Ovary (tissue), 9 donors: ENCODE results near the gene CHRNA3. TPM values are rescaled to one million over a fixed set of nuclear protein-coding genes. Genes with fewer than 3 reads are reported as not detected.

Experiments
- DNase-seq, 5 donors: peaks; one replicate each; pipeline ENCODE4 v3.0.0-alpha.2; 2019 to 2020
- H3K27ac ChIP-seq, 2 donors: fragments of 200-600 bp; one replicate each; pipeline versions ENCODE4 v1.5.1 to v1.8.0; 2019 to 2022
- H3K27me3 ChIP-seq: fragments of 200-600 bp; one replicate; pipeline ENCODE4 v1.8.0; 2022
- H3K36me3 ChIP-seq: fragments of 200-600 bp; sonication (generic); one replicate; pipeline ENCODE4 v1.5.1; 2019
- H3K4me1 ChIP-seq: one replicate; pipeline ENCODE4 v1.8.1; 2013; ENCODE audit warnings: mild to moderate bottlenecking, moderate library complexity; ENCODE audit not compliant: insufficient read depth
- H3K4me3 ChIP-seq: fragments of 200-600 bp; sonication (generic); one replicate; pipeline ENCODE4 v1.5.1; 2017
- H3K9me3 ChIP-seq, 2 donors: fragments of 200-600 bp in 1 of 2; sonication (generic) in 1 of 2; one replicate each; pipeline versions ENCODE4 v1.5.1 to v1.8.1; 2013 to 2019; ENCODE audit warnings: mild to moderate bottlenecking in 1 of 2, moderate library complexity in 1 of 2
- CTCF ChIP-seq, 3 donors: fragments of 450-650 bp in 2 of 3; fragments of 200-600 bp in 1 of 3; IDR thresholded peaks; one replicate each; pipeline versions ENCODE4 v1.5.1 to v1.8.0; 2016 to 2022; ENCODE audit warnings: antibody characterized with exemption in 3 of 3, mild to moderate bottlenecking in 1 of 3
- EP300 ChIP-seq: sonication (generic); formaldehyde crosslinking; IDR thresholded peaks from one replicate; pipeline ENCODE4 v1.6.1; 2017; ENCODE audit warnings: antibody characterized with exemption
- POLR2A ChIP-seq: fragments of 450-650 bp; IDR thresholded peaks from one replicate; pipeline ENCODE4 v1.6.1; 2017; ENCODE audit warnings: antibody characterized with exemption, mild to moderate bottlenecking, moderate library complexity
- WGBS, 3 donors: extraction: QIAGEN DNeasy Blood & Tissue Kit in 1 of 3; methylation state at CpG; one replicate each; pipeline versions ENCODE4 v1.1.5 to v1.1.7; 2013 to 2017; 5-methylcytosine and 5-hydroxymethylcytosine counted together
- intact Hi-C, 4 donors: fragments of 100-400 bp; cut with DNase I; formaldehyde crosslinking; loops; one replicate each; pipeline versions ENCODE4 v1.11.0 to v1.15.1; 2022 to 2023
- polyA plus RNA-seq, 2 donors: library from polyadenylated mRNA; stranded (reverse); fragments of 200-250 nt in 1 of 2; fragments of 350-450 nt in 1 of 2; fragmentation: Illumina TruSeq in 1 of 2; extraction: RNeasy Lipid Tissue Mini Kit (QIAGEN cat#74804) in 1 of 2; gene quantifications; one replicate each; pipeline ENCODE4 v1.2.3, GENCODE V29; 2013 to 2014
- total RNA-seq, 7 donors: library from RNA; depleted of rRNA in 2 of 7; stranded (reverse); fragments of >200 nt in 2 of 7; fragmentation: NEBNext Ultra II Directional in 3 of 7; extraction: Animal tissue kit (Norgen Biotek cat#: 25700) in 3 of 7; gene quantifications; one replicate each; pipeline versions ENCODE4 v1.1.0 to v1.2.4, GENCODE V29; 2016 to 2023
- donor health status: DM: no; HTN: no; CAD: no; lungs with moderate emphysema.
- donor health status: DM: no; HTN: no; CAD: no.
- donor health status: Bipolar disorder and iron deficiency.
- donor health status: DM: yes; HTN: yes; CAD: no.
- donor health status: DM: no; HTN: no; CAD: no.
- donor health status: DM: yes; HTN: yes; CAD: no.

The CHRNA3 gene
- total and polyA plus RNA-seq, 9 donors: 0.22 to 0.27 TPM; not detected in 7

GRCh38 chr15:78640527-78641101 is 19.8 kb upstream of the CHRNA3 start:
- Histone ChIP-seq H3K27ac (no peak overlapping the region), H3K9me3 (no peaks in the 10 kb centered on the region), H3K36me3 (no peaks in the 10 kb centered on the region), H3K27me3 (no peaks in the 10 kb centered on the region), H3K4me1 (no peaks in the 10 kb centered on the region), H3K4me3 (peak overlapping the region; percentile 31)
- no peak for TF ChIP-seq EP300
- no peak for TF ChIP-seq CTCF (IDR thresholded peaks at IDR 0.05)
- TF ChIP-seq POLR2A: no peak
- intact Hi-C loops: no loop called here
- peak in 1 of 5 donors; percentile 29 for DNase-seq
- WGBS, 3 donors: 8 to 12% (median 10%) methylated on average over 26 to 32 of the region's 32 CpGs

GRCh38 chr15:78638658-78639314 is 18.0 kb upstream of the CHRNA3 start:
- Histone ChIP-seq H3K9me3 (no peaks in the 10 kb centered on the region), H3K4me3 (no peak overlapping the region), H3K4me1 (no peaks in the 10 kb centered on the region), H3K36me3 (no peaks in the 10 kb centered on the region), H3K27ac (no peak overlapping the region), H3K27me3 (no peaks in the 10 kb centered on the region)
- peak in 3 of 5 donors; percentile 26 to 39 (median 37) for DNase-seq
- TF ChIP-seq EP300 (no peak), CTCF (IDR thresholded peaks at IDR 0.05) (peak in 1 of 3 donors; percentile 29), POLR2A (no peak)
- intact Hi-C loops: no loop called here
- WGBS, 3 donors: 48 to 56% (median 49%) methylated on average over 4 of the region's 4 CpGs

GRCh38 chr15:78637776-78638435 is 17.1 kb upstream of the CHRNA3 start:
- no peak for TF ChIP-seq POLR2A
- no peak for TF ChIP-seq EP300
- TF ChIP-seq CTCF (IDR thresholded peaks at IDR 0.05): no peak

DNA sequence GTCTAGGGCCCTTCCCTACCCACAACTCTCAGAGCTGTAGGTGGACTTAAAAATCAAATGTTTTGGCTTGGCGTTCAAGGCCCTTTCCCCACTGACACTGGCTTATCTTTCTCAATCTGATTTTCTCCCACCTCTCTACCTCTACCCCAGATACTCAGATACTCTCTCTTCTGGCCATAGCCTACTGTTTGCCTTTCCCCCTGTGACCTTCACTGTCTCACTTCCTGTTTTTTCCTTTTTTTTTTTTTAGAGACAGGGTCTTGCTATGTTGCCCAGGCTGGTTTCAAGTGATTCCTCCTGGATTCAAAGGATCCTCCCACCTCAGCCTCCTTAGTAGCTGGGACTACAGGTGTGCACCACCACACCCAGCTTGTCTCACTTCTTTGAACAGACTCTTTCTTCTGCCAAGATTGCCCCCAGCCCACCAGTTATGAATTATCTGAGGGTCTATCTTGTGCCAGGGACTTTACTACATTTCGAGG is 15.6 kb upstream of the CHRNA3 start:
- no peak for DNase-seq
- H3K4me3 ChIP-seq: no peak overlapping the region
- WGBS, 3 donors: 79 to 86% (median 85%) methylated on average over 2 of the region's 2 CpGs
- no peak overlapping the region for H3K27ac ChIP-seq
- no peaks in the 10 kb centered on the region for H3K36me3 ChIP-seq
- TF ChIP-seq EP300 (no peak), POLR2A (no peak), CTCF (IDR thresholded peaks at IDR 0.05) (no peak)
- no peaks in the 10 kb centered on the region for H3K4me1 ChIP-seq
- intact Hi-C loops: no loop called here
- no peaks in the 10 kb centered on the region for H3K27me3 ChIP-seq
- H3K9me3 ChIP-seq: no peaks in the 10 kb centered on the region

More at GRCh38 chr15:78637776-78638435, 17.1 kb upstream of the CHRNA3 start:
- H3K9me3 ChIP-seq: no peaks in the 10 kb centered on the region
- H3K4me3 ChIP-seq: no peak overlapping the region
- H3K36me3 ChIP-seq: no peaks in the 10 kb centered on the region
- no peaks in the 10 kb centered on the region for H3K4me1 ChIP-seq
- WGBS, 3 donors: 75 to 83% (median 76%) methylated on average over 4 of the region's 4 CpGs
- no peak for DNase-seq
- intact Hi-C loops: no loop called here
- H3K27ac ChIP-seq: no peak overlapping the region
- no peaks in the 10 kb centered on the region for H3K27me3 ChIP-seq
